Type B pancreatic cell (in vitro differentiated cells): ENCODE results near the gene FGF11. TPM values are rescaled to one million over a fixed set of nuclear protein-coding genes. Genes with fewer than 3 reads are reported as not detected.

ENCODE experiments used
- DNase-seq: peaks from one replicate; pipeline ENCODE4 v3.0.0; 2021; ENCODE audit warnings: mixed read lengths; ENCODE audit not compliant: unreplicated experiment; ENCODE audit errors: extremely low spot score
- H3K27ac Mint-ChIP-seq: 2 replicates; pipeline ENCODE4 v1.8.0; 2021; ENCODE audit warnings: mild to moderate bottlenecking, mixed read lengths
- H3K27me3 Mint-ChIP-seq: 2 replicates; pipeline ENCODE4 v1.8.0; 2021; ENCODE audit warnings: mixed read lengths
- H3K36me3 Mint-ChIP-seq: 2 replicates; pipeline ENCODE4 v1.8.0; 2021; ENCODE audit warnings: mixed read lengths
- H3K4me1 Mint-ChIP-seq: one replicate; pipeline ENCODE4 v1.8.0; 2021; ENCODE audit warnings: mixed read lengths; ENCODE audit not compliant: unreplicated experiment
- H3K4me3 Mint-ChIP-seq: 2 replicates; pipeline ENCODE4 v1.8.0; 2021; ENCODE audit warnings: mild to moderate bottlenecking, mixed read lengths
- H3K9me3 Mint-ChIP-seq: 2 replicates; pipeline ENCODE4 v1.8.0; 2021; ENCODE audit warnings: mixed read lengths
- CTCF ChIP-seq: fragments of 200-600 bp; sonication (generic); conservative IDR thresholded peaks from 2 replicates; pipeline ENCODE4 v1.5.0; 2021; ENCODE audit warnings: antibody characterized with exemption, mild to moderate bottlenecking
- total RNA-seq: library from RNA; stranded (reverse); gene quantifications from 2 replicates; pipeline ENCODE4 v1.2.1, GENCODE V29; 2021; ENCODE audit warnings: low replicate concordance

The FGF11 gene
- total RNA-seq, 1 donor from 2014 or later: 21.8 TPM

- peak overlapping the region; percentile 62 for H3K27ac Mint-ChIP-seq
- no peak for DNase-seq
- H3K27me3 Mint-ChIP-seq: no peaks in the 10 kb centered on the region
- TF ChIP-seq CTCF: no peak
- no peaks in the 10 kb centered on the region for H3K9me3 Mint-ChIP-seq
- no peak overlapping the region for H3K4me3 Mint-ChIP-seq
- H3K36me3 Mint-ChIP-seq: peaks cover 3% of the 10 kb centered on the region
- H3K4me1 Mint-ChIP-seq: peaks cover 5% of the 10 kb centered on the region
These were observed 21.7 kb downstream of the FGF11 start for GRCh38 chr17:7460850-7461660.

GRCh38 chr17:7462474-7463371 is 23.4 kb downstream of the FGF11 start:
- no peaks in the 10 kb centered on the region for H3K9me3 Mint-ChIP-seq
- TF ChIP-seq CTCF: no peak
- H3K4me3 Mint-ChIP-seq: no peak overlapping the region
- DNase-seq: no peak
- no peaks in the 10 kb centered on the region for H3K27me3 Mint-ChIP-seq
- no peak overlapping the region for H3K27ac Mint-ChIP-seq
- peaks cover 3% of the 10 kb centered on the region for H3K36me3 Mint-ChIP-seq
- H3K4me1 Mint-ChIP-seq: peaks cover 5% of the 10 kb centered on the region

GRCh38 chr17:7463372-7463846 is 24.1 kb downstream of the FGF11 start:
- Mint-ChIP-seq H3K36me3 (peaks cover 3% of the 10 kb centered on the region), H3K27ac (no peak overlapping the region), H3K27me3 (no peaks in the 10 kb centered on the region), H3K9me3 (no peaks in the 10 kb centered on the region), H3K4me3 (no peak overlapping the region), H3K4me1 (peaks cover 5% of the 10 kb centered on the region)
- TF ChIP-seq CTCF: no peak
- no peak for DNase-seq

- TF ChIP-seq CTCF: no peak
- no peak for DNase-seq
- H3K27ac Mint-ChIP-seq: no peak overlapping the region
- no peak overlapping the region for H3K4me3 Mint-ChIP-seq
- H3K9me3 Mint-ChIP-seq: no peaks in the 10 kb centered on the region
- H3K4me1 Mint-ChIP-seq: peaks cover 5% of the 10 kb centered on the region
- peaks cover 3% of the 10 kb centered on the region for H3K36me3 Mint-ChIP-seq
- no peaks in the 10 kb centered on the region for H3K27me3 Mint-ChIP-seq
These were observed 24.8 kb downstream of the FGF11 start for GRCh38 chr17:7464081-7464480.

GRCh38 chr17:7465597-7466275 is 26.4 kb downstream of the FGF11 start:
- Mint-ChIP-seq H3K27me3 (no peaks in the 10 kb centered on the region), H3K27ac (no peak overlapping the region)
- DNase-seq: no peak

More at GRCh38 chr17:7465597-7466275, 26.4 kb downstream of the FGF11 start:
- H3K36me3 Mint-ChIP-seq: peaks cover 3% of the 10 kb centered on the region
- peaks cover 5% of the 10 kb centered on the region for H3K4me1 Mint-ChIP-seq
- TF ChIP-seq CTCF: no peak
- no peak overlapping the region for H3K4me3 Mint-ChIP-seq
- no peaks in the 10 kb centered on the region for H3K9me3 Mint-ChIP-seq
